Activated CD4-positive, alpha-beta T cell treated with anti-CD3 and anti-CD28 coated beads for 36 hours (primary cell): ENCODE measurements around the gene NLRP5. TPM values are rescaled to one million over a fixed set of nuclear protein-coding genes. Genes with fewer than 3 reads are reported as not detected.

Experiments used
- ATAC-seq: fragments of 200-7000 bp; cut with Tn5 transposase; one replicate; pipeline ENCODE4 v1.10.0; 2021; ENCODE audit warnings: mild to moderate bottlenecking, moderate library complexity
- CTCF ChIA-PET: fragments of 350-600 bp; sonication (Branson Sonifier 250); formaldehyde crosslinking; loops from one replicate; lab custom pipeline; 2021; ENCODE audit warnings: antibody characterized with exemption; lab: Charles Lee
- POLR2A ChIA-PET: fragments of 350-600 bp; sonication (Branson Sonifier 250); formaldehyde crosslinking; loops from one replicate; lab custom pipeline; 2021; ENCODE audit warnings: antibody characterized with exemption, inconsistent platforms; lab: Charles Lee
- DNase-seq: peaks from one replicate; pipeline ENCODE4 v3.0.0-alpha.2; 2020
- H3K27ac Mint-ChIP-seq: one replicate; pipeline ENCODE4 v1.8.0; 2021; ENCODE audit warnings: mixed read lengths
- H3K27me3 Mint-ChIP-seq: one replicate; pipeline ENCODE4 v1.8.0; 2021; ENCODE audit warnings: mixed read lengths
- H3K36me3 Mint-ChIP-seq: one replicate; pipeline ENCODE4 v1.8.0; 2021; ENCODE audit warnings: low read depth, mixed read lengths
- H3K4me1 Mint-ChIP-seq: one replicate; pipeline ENCODE4 v1.8.0; 2021; ENCODE audit warnings: mixed read lengths
- H3K4me3 Mint-ChIP-seq: one replicate; pipeline ENCODE4 v1.8.0; 2021; ENCODE audit warnings: mild to moderate bottlenecking, moderate library complexity, mixed read lengths
- H3K9me3 Mint-ChIP-seq: one replicate; pipeline ENCODE4 v1.8.0; 2021; ENCODE audit warnings: low read depth, mixed read lengths
- intact Hi-C, 2 experiments: fragments of 100-400 bp; cut with DNase I in 1 of 2; cut with micrococcal nuclease in 1 of 2; formaldehyde crosslinking; loops; one replicate each; pipeline versions ENCODE4 v1.14.2 to v1.15.1; 2022 to 2024; cut with DNase I, micrococcal nuclease
- total RNA-seq, 2 experiments: library from RNA; stranded (reverse); gene quantifications; one replicate each; pipeline ENCODE4 v1.2.3, GENCODE V29; 2021

The NLRP5 gene
- total RNA-seq, 2 experiments from 2014 or later, result not detected

DNA sequence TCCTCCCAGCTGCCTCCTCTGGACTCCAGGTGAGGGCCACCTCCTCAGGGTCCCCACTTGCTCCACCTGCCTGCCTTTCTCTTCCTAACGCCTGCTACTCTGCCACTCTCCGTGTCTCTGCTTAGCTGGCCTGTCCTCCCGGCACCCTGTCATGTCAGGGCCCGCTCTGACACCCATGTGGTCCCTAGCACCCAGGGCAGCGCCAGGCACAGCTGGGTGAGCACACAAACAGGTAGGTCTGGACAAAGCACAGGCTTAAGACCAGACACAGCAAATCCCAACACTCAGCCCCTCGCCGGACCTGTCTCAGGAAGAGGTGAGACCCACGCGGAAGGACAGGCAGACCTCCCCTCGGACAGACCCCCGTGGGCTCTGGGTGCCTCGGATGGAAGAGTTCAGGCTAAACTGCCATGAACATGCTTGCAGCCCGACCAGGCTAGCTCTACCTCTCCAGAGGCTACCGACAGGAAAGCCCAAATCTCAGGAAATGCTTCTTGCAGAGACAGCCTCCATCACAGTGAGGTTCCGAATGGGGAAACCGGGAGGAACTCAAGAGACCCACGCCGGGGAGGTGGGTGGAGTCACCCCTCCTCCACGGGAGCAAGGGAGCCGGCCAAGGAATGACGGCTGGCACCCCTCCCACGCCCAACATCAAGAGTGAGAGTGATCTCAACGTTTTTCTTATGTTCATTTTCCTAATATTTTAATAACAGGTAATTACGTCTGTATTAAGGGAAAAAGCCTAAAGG lies 122.0 kb downstream of the NLRP5 start:
- POLR2A ChIA-PET, result interaction anchor here (0.6 kb wide), 1 partner anchor 162 kb away, joined by 4 read pairs; no protein-coding TSS in a partner anchor
- Mint-ChIP-seq H3K9me3 (no peaks in the 10 kb centered on the region), H3K27ac (no peak overlapping the region), H3K27me3 (no peaks in the 10 kb centered on the region), H3K36me3 (peaks cover 10% of the 10 kb centered on the region), H3K4me3 (no peak overlapping the region), H3K4me1 (peaks cover 53% of the 10 kb centered on the region)
- no peak for ATAC-seq
- intact Hi-C loops, result no loop called here
- DNase-seq, result no peak
- CTCF ChIA-PET, result no interaction called here

DNA sequence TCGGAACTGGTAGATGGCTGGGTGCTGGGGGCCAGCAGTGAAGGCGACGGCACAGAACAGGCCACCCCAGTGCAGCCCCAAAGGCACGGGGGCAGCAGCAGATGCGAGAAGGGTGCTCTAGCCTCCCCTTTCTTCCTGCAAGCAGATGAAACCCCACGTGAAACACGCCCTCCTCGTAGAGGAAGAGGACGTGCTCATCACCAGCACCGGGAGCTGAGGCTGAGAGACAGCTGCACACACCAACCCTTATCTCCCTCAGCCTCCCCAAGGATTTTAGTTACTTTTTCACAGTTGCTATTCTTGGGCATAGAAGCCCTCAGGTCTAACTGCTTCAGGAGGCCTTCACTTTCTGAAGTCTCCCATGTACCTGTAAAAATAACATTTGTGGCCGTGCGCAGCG lies 122.7 kb downstream of the NLRP5 start:
- H3K27me3 Mint-ChIP-seq, result no peaks in the 10 kb centered on the region
- ChIA-PET POLR2A (interaction anchor here (0.6 kb wide), 1 partner anchor 1897 kb away, joined by 4 read pairs; no protein-coding TSS in a partner anchor), CTCF (interaction anchor here (0.7 kb wide), 1 partner anchor 32 kb away, joined by 4 read pairs; the partner anchor contains the start of gene ZNF444)
- peaks cover 58% of the 10 kb centered on the region for H3K4me1 Mint-ChIP-seq
- no peak for ATAC-seq
- H3K9me3 Mint-ChIP-seq, result no peaks in the 10 kb centered on the region
- peaks cover 10% of the 10 kb centered on the region for H3K36me3 Mint-ChIP-seq
- DNase-seq, result no peak
- H3K4me3 Mint-ChIP-seq, result no peak overlapping the region
- H3K27ac Mint-ChIP-seq, result no peak overlapping the region
- intact Hi-C loops, result no loop called here

DNA sequence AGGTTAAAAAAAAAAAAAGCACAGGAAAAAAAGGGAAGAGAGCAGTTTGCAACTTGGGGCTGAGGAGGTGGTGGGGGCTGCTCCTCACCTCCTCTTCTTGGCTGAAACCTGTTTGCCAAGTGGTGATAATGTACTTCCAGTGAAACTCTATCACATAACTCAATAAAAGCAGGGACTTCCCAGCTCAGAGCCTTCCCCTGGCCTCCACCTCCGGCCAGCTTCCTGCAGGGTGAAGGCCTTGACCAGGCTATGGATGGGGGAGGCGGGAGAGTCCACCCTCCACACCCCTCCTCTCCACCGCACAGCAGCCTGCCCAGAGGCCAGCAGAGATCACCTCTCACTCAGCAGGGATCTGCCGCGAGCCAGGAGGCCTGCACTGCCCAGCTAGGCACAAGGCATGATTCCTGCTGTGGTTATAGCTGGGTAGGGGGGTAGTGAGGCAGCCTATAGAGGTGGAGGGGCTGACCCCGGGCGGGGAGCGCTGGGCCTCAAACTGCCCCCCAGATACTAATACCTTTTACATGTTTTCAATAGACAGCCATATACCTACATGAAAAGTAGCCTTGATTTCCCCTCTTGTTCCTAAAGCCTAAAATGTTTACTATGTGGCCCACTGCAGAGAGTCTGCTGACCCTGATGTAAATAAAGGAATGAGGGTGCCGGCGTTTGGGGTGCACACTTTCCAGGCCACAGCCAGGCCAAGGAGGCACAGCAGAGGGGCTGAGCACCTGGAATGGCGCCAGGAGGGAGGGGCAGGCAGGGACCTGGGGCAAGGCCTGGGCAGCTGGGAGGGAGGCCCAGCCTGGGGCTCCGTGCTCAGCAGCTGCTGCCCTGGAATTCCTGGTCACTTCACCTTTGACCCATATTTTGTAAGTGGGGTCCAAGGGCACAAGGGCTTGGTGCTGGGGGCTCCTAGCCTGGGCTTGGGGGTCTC lies 124.2 kb downstream of the NLRP5 start:
- Mint-ChIP-seq H3K27me3 (no peaks in the 10 kb centered on the region), H3K4me3 (peak overlapping the region; percentile 41), H3K36me3 (peaks cover 8% of the 10 kb centered on the region), H3K4me1 (peaks cover 63% of the 10 kb centered on the region), H3K27ac (peak overlapping the region; percentile 86), H3K9me3 (no peaks in the 10 kb centered on the region)
- intact Hi-C loops, result loop anchor here in 1 of 2 experiments (1.0 kb wide), 2 partner anchors 11 to 30 kb away; partner anchors contain the start of gene ZNF787
- ChIA-PET POLR2A (no interaction called here), CTCF (interaction anchor here (1.0 kb wide), 1 partner anchor 31 kb away, joined by 5 read pairs; no protein-coding TSS in a partner anchor)
- no peak for DNase-seq
- no peak for ATAC-seq

Other genes with a start within 250 kb of the NLRP5 start
- not detected for gene NLRP9, start 248.4 kb upstream of the NLRP5 start, total RNA-seq
- gene RFPL4A, start 227.7 kb upstream of the NLRP5 start, total RNA-seq, result not detected
- gene RFPL4AL1, start 217.7 kb upstream of the NLRP5 start, total RNA-seq, result not detected
- gene NLRP11, start 154.8 kb upstream of the NLRP5 start, total RNA-seq, result under 1 TPM; 0.05 TPM
- not detected for gene NLRP4, start 150.2 kb upstream of the NLRP5 start, total RNA-seq
- gene NLRP13, start 54.4 kb upstream of the NLRP5 start, total RNA-seq, result not detected
- not detected for gene NLRP8, start 38.9 kb upstream of the NLRP5 start, total RNA-seq
- gene ZNF787, start 134.5 kb downstream of the NLRP5 start, total RNA-seq, result 10 to 100 TPM; 27.6 to 28.4 TPM
- gene ZNF444, start 154.5 kb downstream of the NLRP5 start, total RNA-seq, result 10 to 100 TPM; 29.2 to 32.2 TPM
- gene GALP, start 189.2 kb downstream of the NLRP5 start, total RNA-seq, result not detected
- not detected for gene ZSCAN5B, start 211.0 kb downstream of the NLRP5 start, total RNA-seq
- gene ZSCAN5C, start 215.5 kb downstream of the NLRP5 start, total RNA-seq, result not detected